Neural cell (in vitro differentiated cells): Measurements from ENCODE around the gene RCBTB2.

Source experiments
- EZH2 ChIP-seq: fragments of 200-600, 300-800 bp; shearing (Covaris generic), sonication (generic); IDR thresholded peaks from 2 replicates; pipeline ENCODE4 v1.6.1; 2014; ENCODE audit warnings: antibody characterized with exemption, low read length, borderline replicate concordance, mild to moderate bottlenecking; ENCODE audit not compliant: insufficient read depth, poor library complexity, severe bottlenecking
- TAF1 ChIP-seq: IDR thresholded peaks from 2 replicates; pipeline ENCODE4 v1.6.1; 2012; ENCODE audit warnings: low read depth
- TF ChIP-seq, protein P1 (sequence below): fragments of 450-650 bp; IDR thresholded peaks from 2 replicates; pipeline ENCODE4 v1.5.1; 2014; ENCODE audit warnings: antibody characterized with exemption, mild to moderate bottlenecking, moderate library complexity; ENCODE audit not compliant: poor library complexity, severe bottlenecking

GRCh38 chr13:48545608-48546007, 12.7 kb upstream of the RCBTB2 start:
- TF ChIP-seq TAF1 (no peak), EZH2 (no peak)
- TF ChIP-seq, protein P1, sequence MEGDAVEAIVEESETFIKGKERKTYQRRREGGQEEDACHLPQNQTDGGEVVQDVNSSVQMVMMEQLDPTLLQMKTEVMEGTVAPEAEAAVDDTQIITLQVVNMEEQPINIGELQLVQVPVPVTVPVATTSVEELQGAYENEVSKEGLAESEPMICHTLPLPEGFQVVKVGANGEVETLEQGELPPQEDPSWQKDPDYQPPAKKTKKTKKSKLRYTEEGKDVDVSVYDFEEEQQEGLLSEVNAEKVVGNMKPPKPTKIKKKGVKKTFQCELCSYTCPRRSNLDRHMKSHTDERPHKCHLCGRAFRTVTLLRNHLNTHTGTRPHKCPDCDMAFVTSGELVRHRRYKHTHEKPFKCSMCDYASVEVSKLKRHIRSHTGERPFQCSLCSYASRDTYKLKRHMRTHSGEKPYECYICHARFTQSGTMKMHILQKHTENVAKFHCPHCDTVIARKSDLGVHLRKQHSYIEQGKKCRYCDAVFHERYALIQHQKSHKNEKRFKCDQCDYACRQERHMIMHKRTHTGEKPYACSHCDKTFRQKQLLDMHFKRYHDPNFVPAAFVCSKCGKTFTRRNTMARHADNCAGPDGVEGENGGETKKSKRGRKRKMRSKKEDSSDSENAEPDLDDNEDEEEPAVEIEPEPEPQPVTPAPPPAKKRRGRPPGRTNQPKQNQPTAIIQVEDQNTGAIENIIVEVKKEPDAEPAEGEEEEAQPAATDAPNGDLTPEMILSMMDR, result no peak
